ENCODE data around the gene HAUS6. TPM values are rescaled to one million over a fixed set of nuclear protein-coding genes. Genes with fewer than 3 reads are reported as not detected.

The HAUS6 gene
- total and polyA plus RNA-seq, 2 of the 8 experiments (the other 6 are each of a cell fraction or from before 2014, with no cell fraction given), result 11.7 to 52.4 TPM

GRCh38 chr9:19048966-19049916 is 53.5 kb downstream of the HAUS6 start, which contains the start of gene RRAGA (continued):
- TF ChIP-seq CTCF (IDR thresholded peaks at IDR 0.05; ENCODE audit: control extremely low read depth in 1 of 3, insufficient read depth in 1 of 3, low read depth in 1 of 3, low read length in 3 of 3), result peak; percentile 74 to 91 (median 75)
- peak; percentile 80 for TF ChIP-seq SAP30 (IDR thresholded peaks at IDR 0.05; ENCODE audit: insufficient read depth, insufficient replicate concordance, low read length)
- TF ChIP-seq SP2 (IDR thresholded peaks at IDR 0.05; ENCODE audit: low read length), result no peak
- TF ChIP-seq CREB1 (IDR thresholded peaks at IDR 0.05), result peak; percentile 33; the same call in 1 of the 2 replicates
- peak; percentile 89 for TF ChIP-seq PHF8 (conservative IDR thresholded peaks at IDR 0.05; ENCODE audit: low read depth, low read length)
- peak; percentile 88 for TF ChIP-seq ASH2L (IDR thresholded peaks at IDR 0.05; ENCODE audit: low read length)
- TF ChIP-seq BCL11A (IDR thresholded peaks at IDR 0.05; ENCODE audit: low read depth in 2 of 2, low read length in 2 of 2), result no peak
- peak; percentile 54 for TF ChIP-seq TEAD4 (IDR thresholded peaks at IDR 0.05; ENCODE audit: low read depth, low read length)
- no peak; the same call in 1 of the 2 replicates for TF ChIP-seq ATF2 (IDR thresholded peaks at IDR 0.05; ENCODE audit: low read length)
- TF ChIP-seq RBBP5 (IDR thresholded peaks at IDR 0.05; ENCODE audit: borderline replicate concordance, low read depth, low read length), result peak; percentile 92
- peak; percentile 82; the same call in 1 of the 2 replicates for TF ChIP-seq YY1 (IDR thresholded peaks at IDR 0.05; ENCODE audit: low read depth, low read length)
- peak; percentile 89 for TF ChIP-seq TBP (IDR thresholded peaks at IDR 0.05; ENCODE audit: low read depth, low read length)
- no peak for TF ChIP-seq CHD1 (IDR thresholded peaks at IDR 0.05; ENCODE audit: low read depth, low read length)
- no peak for TF ChIP-seq MAFK (IDR thresholded peaks at IDR 0.05; ENCODE audit: low read depth, low read length)
- TF ChIP-seq EZH2 (IDR thresholded peaks at IDR 0.05; ENCODE audit: low read depth, low read length, severe bottlenecking), result no peak
- no peak for TF ChIP-seq CEBPB (IDR thresholded peaks at IDR 0.05; ENCODE audit: low read depth, low read length)
- peak; percentile 80 for TF ChIP-seq MAX (IDR thresholded peaks at IDR 0.05)
- TF ChIP-seq SIRT6 (IDR thresholded peaks at IDR 0.05; ENCODE audit: low read length), result no peak
- no peak for TF ChIP-seq EGR1 (IDR thresholded peaks at IDR 0.05; ENCODE audit: borderline replicate concordance, low read depth, low read length)
